NB4 (cell line): ENCODE results near the gene COMP.

Experiments
- DNase-seq: peaks from one replicate; pipeline ENCODE4 v3.0.0; 2010; ENCODE audit warnings: low read depth
- H3K4me3 ChIP-seq: one replicate; pipeline ENCODE4 v1.5.1; 2011; ENCODE audit warnings: mild to moderate bottlenecking, low read depth, low read length, moderate library complexity
- CTCF ChIP-seq: IDR thresholded peaks from one replicate; pipeline ENCODE4 v1.5.1; 2012; ENCODE audit warnings: low read depth, low read length
- MYC ChIP-seq: IDR thresholded peaks from 2 replicates; pipeline ENCODE4 v1.6.1; 2011; ENCODE audit warnings: low read depth, low read length
- POLR2A ChIP-seq: IDR thresholded peaks from 2 replicates; pipeline ENCODE4 v1.6.1; 2011; ENCODE audit warnings: mild to moderate bottlenecking; ENCODE audit not compliant: insufficient read length; ENCODE audit errors: extremely low read depth
- TF ChIP-seq, protein P1 (sequence below): IDR thresholded peaks from 2 replicates; pipeline ENCODE4 v1.6.1; 2011; ENCODE audit warnings: low read depth, low read length

Gene COMP

GRCh38 chr19:18750295-18750970, 40.7 kb downstream of the COMP start:
- no peak for DNase-seq
- TF ChIP-seq, protein P1, sequence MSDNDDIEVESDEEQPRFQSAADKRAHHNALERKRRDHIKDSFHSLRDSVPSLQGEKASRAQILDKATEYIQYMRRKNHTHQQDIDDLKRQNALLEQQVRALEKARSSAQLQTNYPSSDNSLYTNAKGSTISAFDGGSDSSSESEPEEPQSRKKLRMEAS: no peak
- no peak for TF ChIP-seq CTCF
- TF ChIP-seq MYC: no peak
- no peak for TF ChIP-seq POLR2A
- H3K4me3 ChIP-seq: no peak overlapping the region

DNA sequence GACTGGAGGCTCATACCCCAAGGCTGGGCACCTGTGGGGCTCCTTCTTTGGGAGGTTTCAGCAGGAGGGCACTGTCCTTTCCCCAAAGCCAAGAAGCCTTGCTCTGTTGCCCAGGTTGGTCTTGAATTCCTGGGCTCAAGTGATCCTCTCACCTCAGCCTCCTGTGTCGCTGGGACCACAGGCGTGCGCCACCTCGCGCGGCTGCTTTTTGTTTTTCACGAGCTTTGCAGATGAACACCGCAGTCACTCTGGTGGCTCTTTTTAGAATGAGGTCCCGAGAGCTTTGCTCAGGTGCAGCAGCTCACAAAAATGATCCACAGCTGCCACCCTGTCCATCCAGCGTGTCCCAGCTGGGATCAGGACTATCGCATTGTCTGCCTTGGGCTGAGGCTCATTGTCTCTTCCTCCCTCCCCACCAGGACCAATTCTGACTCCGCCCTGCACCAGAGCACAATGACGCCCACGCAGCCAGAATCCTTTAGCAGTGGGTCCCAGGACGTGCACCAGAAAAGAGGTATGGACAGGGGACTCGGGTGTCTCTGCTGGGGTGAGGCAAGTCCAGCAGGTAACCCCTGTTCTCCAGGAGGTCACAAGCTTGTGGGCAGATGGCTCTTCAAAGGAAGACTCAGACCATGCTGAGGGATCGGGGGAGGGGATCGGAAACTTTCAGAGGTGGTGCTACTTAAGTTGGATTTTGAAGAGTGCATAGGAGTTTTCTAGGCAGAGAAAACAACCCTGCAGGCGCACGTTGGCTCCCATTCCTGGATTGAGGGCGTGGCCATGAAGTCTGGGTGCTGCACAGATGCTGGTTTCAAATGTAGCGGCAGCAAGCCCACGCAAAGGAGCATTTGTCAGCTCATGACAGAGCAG, 41.5 kb downstream of the COMP start:
- TF ChIP-seq, protein P1: no peak
- TF ChIP-seq MYC (no peak), POLR2A (no peak), CTCF (no peak)
- DNase-seq: no peak
- H3K4me3 ChIP-seq: no peak overlapping the region

DNA sequence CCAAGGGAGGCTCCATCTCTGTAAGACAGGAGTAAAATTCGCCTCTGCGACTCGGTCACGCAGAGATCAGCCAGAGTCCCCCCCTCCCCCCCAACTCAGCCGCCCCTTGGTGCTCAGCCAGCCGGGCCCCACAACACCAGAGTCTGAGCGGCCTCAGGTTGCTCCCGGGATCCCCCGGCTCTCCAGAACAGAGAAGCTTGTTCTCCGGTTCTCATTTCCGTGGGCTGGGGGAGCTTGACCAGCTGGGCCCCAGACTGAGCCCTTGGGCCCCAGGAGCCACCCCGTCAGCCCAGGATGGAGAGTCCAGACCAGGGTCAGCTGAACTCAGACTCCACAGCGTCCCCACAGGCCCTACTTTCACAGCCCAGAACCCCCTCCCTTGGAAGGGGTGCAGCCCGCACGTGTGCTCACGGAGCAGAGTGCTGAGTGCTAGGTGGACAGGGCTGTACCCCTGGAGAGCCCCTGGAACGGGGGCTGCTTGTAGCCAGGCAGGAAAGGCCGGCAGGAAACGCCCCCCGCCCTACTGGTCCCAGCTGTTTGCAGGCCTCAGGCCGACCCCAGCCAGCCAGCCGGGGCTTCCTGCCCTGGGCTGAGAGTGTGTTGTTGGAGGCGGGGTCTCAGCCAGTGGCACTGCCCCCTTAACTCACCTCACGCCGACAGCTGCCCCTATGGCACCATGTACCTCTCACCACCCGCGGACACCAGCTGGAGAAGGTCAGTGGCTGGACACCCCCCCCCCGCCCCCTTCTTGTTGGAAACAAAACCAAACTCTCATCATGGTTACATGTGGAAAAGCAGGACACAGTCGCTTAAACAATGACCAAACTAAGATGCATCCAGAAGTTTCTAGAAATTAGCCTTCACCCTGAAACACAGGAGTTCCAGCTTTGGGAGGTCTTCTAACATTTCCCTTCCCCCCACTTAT, 44.4 kb downstream of the COMP start:
- TF ChIP-seq CTCF: no peak
- TF ChIP-seq POLR2A: no peak
- TF ChIP-seq MYC: no peak
- TF ChIP-seq, protein P1: no peak
- no peak overlapping the region for H3K4me3 ChIP-seq
- no peak for DNase-seq

DNA sequence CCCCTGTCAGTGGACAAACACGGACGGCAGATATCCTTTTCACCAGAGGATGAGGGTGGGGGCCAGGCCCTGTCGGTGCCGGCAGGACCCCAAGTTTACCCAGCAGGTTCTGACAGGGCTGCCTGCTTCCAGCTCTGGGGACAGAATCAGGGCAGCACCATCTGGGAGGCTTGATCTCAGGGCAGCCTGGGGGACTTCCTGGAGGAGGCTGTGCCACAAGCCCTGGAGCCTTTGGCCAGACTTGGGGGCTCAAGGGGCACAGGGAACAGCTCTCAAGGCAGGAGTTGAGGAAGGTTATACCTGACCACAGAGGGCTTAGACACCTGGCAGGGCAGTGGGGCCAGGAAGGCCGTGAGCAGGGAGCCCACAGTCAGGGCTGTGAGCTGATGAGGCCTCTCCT, 45.2 kb downstream of the COMP start:
- H3K4me3 ChIP-seq: no peak overlapping the region
- DNase-seq: no peak
- no peak for TF ChIP-seq CTCF
- TF ChIP-seq, protein P1: no peak
- TF ChIP-seq POLR2A: no peak

- H3K4me3 ChIP-seq: no peak overlapping the region
- no peak for DNase-seq
- no peak for TF ChIP-seq POLR2A
- no peak for TF ChIP-seq CTCF
- TF ChIP-seq MYC: no peak
- TF ChIP-seq, protein P1: no peak
Observed at GRCh38 chr19:18745012-18745735, 45.9 kb downstream of the COMP start.
